HepG2 (cell line): ENCODE data around the gene RARA. TPM values are rescaled to one million over a fixed set of nuclear protein-coding genes. Genes with fewer than 3 reads are reported as not detected.
A peak's percentile ranks its signal among the peaks of the same experiment; 100 is the strongest.

Source experiments
- AKNA ChIP-seq: sonication (generic); formaldehyde crosslinking; IDR thresholded peaks from 2 replicates; pipeline ENCODE4 v1.4.0; 2020; ENCODE audit warnings: missing genetic modification reagents, borderline replicate concordance
- EHMT2 ChIP-seq: fragments of 200-600 bp; sonication (generic); IDR thresholded peaks from 2 replicates; pipeline ENCODE4 v1.7.0; 2017; ENCODE audit warnings: antibody characterized with exemption, low read depth, low read length, borderline replicate concordance
- FOSL2 ChIP-seq: sonication (generic); formaldehyde crosslinking; IDR thresholded peaks from 2 replicates; pipeline ENCODE4 v1.4.0; 2020; ENCODE audit warnings: missing genetic modification reagents
- KMT2A ChIP-seq: sonication (generic); formaldehyde crosslinking; IDR thresholded peaks from 2 replicates; pipeline ENCODE4 v1.4.0; 2020; ENCODE audit warnings: missing genetic modification reagents
- PBX3 ChIP-seq: sonication (generic); formaldehyde crosslinking; IDR thresholded peaks from 2 replicates; pipeline ENCODE4 v1.8.1; 2023; ENCODE audit warnings: missing genetic modification reagents, inconsistent platforms, borderline replicate concordance
- SALL1 ChIP-seq: sonication (generic); formaldehyde crosslinking; IDR thresholded peaks from 2 replicates; pipeline ENCODE4 v1.8.0; 2022; ENCODE audit warnings: mild to moderate bottlenecking, missing genetic modification reagents
- SOX13 ChIP-seq, 3 experiments: fragments of 450-650 bp in 1 of 3; sonication (generic) in 1 of 3; formaldehyde crosslinking in 1 of 3; IDR thresholded peaks in 2 of 3; conservative IDR thresholded peaks in 1 of 3; 2 replicates each; pipeline versions ENCODE4 v1.5.0 to v1.6.1; 2016 to 2020; ENCODE audit warnings: antibody characterized with exemption in 1 of 3, mild to moderate bottlenecking in 1 of 3, missing compliant biosample characterization in 1 of 3, missing genetic modification reagents in 1 of 3, moderate library complexity in 1 of 3
- SRSF4 ChIP-seq: fragments of 200-400 bp; formaldehyde crosslinking; IDR thresholded peaks from one replicate; pipeline ENCODE4 v1.6.1; 2018; ENCODE audit warnings: mild to moderate bottlenecking, low read depth, low read length, moderate library complexity; ENCODE audit not compliant: poor library complexity, severe bottlenecking
- ZNF318 ChIP-seq: sonication (generic); formaldehyde crosslinking; IDR thresholded peaks from 2 replicates; pipeline ENCODE4 v1.4.0; 2020; ENCODE audit warnings: mild to moderate bottlenecking, missing genetic modification reagents
- ZNF652 ChIP-seq: IDR thresholded peaks from 2 replicates; pipeline ENCODE4 v1.6.1; 2016; ENCODE audit warnings: low read depth, borderline replicate concordance
- polyA plus RNA-seq, 8 experiments: library from polyadenylated mRNA; depleted of rRNA in 3 of 8; stranded (reverse) in 7 of 8; unstranded in 1 of 8; fragments of >200 nt; fragmentation: Illumina TruSeq in 4 of 8; extraction: Trizol in 4 of 8; gene quantifications; 2 replicates each; pipeline versions ENCODE4 v1.2.1 to v1.2.3, GENCODE V29; 2011 to 2016; ENCODE audit warnings: low read depth in 4 of 8, missing spikeins in 1 of 8, mixed read lengths in 1 of 8; ENCODE audit not compliant: insufficient read depth in 1 of 8
- total RNA-seq, 5 experiments: library from RNA; depleted of rRNA; stranded (reverse); fragments of >200 nt; fragmentation: Illumina TruSeq; extraction: Trizol; gene quantifications; 2 replicates each; pipeline ENCODE4 v1.2.3, GENCODE V29; 2016; ENCODE audit warnings: low read depth in 1 of 5

RARA gene
- total and polyA plus RNA-seq, 2 of the 13 experiments (the other 11 are each of a cell fraction or from before 2014, with no cell fraction given): 6.4 to 8.6 TPM

GRCh38 chr17:40316571-40317344 is 7.8 kb downstream of the RARA start (continued):
- no peak for TF ChIP-seq AKNA
- TF ChIP-seq ZNF318 (CRISPR knock-in tag): peak; percentile 24; the same call in 1 of the 2 replicates
- TF ChIP-seq PBX3 (CRISPR knock-in tag): no peak
- TF ChIP-seq SOX13 (IDR thresholded peaks at IDR 0.05): no peak; the same call in 1 of the 2 replicates
- peak in 1 of 2 experiments; percentile 33; a peak in 1 of 4 replicates for TF ChIP-seq SOX13 (CRISPR knock-in tag; conservative IDR thresholded peaks at IDR 0.05 in 1 of 2, IDR thresholded peaks at IDR 0.05 in 1 of 2)
- TF ChIP-seq EHMT2: no peak
- TF ChIP-seq SRSF4: no peak
- peak; percentile 42 for TF ChIP-seq FOSL2 (CRISPR knock-in tag)
- TF ChIP-seq ZNF652: peak; percentile 98
- TF ChIP-seq KMT2A (CRISPR knock-in tag): peak; percentile 64; the same call in 1 of the 2 replicates
- TF ChIP-seq SALL1 (CRISPR knock-in tag): peak; percentile 62
